LNCaP clone FGC (cell line): ENCODE results near the gene LRRC4.

ENCODE experiments used
- DNase-seq: peaks from one replicate; pipeline ENCODE4 v3.0.0-alpha.2; 2011; ENCODE audit warnings: low read depth
- H3K4me3 ChIP-seq: 2 replicates; pipeline ENCODE4 v1.5.1; 2011; ENCODE audit warnings: mild to moderate bottlenecking, low read depth, low read length, control low read depth
- TF ChIP-seq, protein P1 (sequence below): IDR thresholded peaks from 2 replicates; pipeline ENCODE4 v1.5.1; 2012; ENCODE audit warnings: mild to moderate bottlenecking; ENCODE audit not compliant: control insufficient read depth, insufficient read depth; ENCODE audit errors: extremely low read depth

Gene LRRC4

DNA sequence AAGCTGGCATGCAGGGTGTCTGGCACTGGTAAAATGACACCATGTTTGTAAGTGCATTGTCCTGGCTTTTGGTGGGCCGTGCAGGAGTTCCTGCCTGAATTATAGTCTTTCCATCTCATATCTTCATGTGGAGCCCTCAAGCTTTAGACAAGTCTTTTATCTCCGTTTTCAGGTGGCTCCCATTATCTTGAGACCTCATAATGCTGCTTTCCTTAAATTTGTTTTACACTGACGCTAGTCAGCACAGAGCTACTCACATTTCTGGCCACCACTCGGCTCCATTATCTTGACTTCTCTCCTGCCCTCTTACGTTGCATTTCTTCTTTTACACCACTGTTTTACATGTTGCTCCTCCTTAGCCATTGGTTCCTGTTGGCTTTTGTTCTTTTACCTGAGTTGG lies 37.2 kb downstream of the LRRC4 start:
- TF ChIP-seq, protein P1, sequence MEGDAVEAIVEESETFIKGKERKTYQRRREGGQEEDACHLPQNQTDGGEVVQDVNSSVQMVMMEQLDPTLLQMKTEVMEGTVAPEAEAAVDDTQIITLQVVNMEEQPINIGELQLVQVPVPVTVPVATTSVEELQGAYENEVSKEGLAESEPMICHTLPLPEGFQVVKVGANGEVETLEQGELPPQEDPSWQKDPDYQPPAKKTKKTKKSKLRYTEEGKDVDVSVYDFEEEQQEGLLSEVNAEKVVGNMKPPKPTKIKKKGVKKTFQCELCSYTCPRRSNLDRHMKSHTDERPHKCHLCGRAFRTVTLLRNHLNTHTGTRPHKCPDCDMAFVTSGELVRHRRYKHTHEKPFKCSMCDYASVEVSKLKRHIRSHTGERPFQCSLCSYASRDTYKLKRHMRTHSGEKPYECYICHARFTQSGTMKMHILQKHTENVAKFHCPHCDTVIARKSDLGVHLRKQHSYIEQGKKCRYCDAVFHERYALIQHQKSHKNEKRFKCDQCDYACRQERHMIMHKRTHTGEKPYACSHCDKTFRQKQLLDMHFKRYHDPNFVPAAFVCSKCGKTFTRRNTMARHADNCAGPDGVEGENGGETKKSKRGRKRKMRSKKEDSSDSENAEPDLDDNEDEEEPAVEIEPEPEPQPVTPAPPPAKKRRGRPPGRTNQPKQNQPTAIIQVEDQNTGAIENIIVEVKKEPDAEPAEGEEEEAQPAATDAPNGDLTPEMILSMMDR, result no peak
- DNase-seq, result no peak
- no peak overlapping the region for H3K4me3 ChIP-seq

DNA sequence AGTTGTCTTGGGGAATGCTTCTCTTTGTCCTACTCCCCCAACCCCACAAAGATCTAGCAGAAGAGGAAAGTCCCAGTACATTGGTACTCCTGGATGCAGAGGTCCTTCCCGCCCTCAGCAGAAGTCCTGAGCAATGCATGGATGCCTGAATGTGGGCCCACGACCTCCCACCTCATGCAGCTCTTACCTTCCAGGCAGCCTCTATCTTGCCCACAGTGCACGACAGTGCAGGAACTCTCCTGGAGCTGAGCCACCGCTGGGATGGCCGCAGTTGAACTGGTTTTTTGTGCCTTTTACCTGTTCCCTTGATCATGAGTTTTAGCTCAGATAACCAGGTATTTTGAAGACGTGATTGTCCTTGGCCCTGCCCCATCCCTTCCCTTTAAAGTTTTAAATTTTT lies 37.9 kb downstream of the LRRC4 start:
- TF ChIP-seq, protein P1, result no peak
- DNase-seq, result no peak

GRCh38 chr7:127988751-127989150 lies 42.5 kb downstream of the LRRC4 start:
- TF ChIP-seq, protein P1, result no peak
- no peak overlapping the region for H3K4me3 ChIP-seq
- DNase-seq, result no peak

More for the DNA sequence above, 37.9 kb downstream of the LRRC4 start:
- H3K4me3 ChIP-seq, result no peak overlapping the region

DNA sequence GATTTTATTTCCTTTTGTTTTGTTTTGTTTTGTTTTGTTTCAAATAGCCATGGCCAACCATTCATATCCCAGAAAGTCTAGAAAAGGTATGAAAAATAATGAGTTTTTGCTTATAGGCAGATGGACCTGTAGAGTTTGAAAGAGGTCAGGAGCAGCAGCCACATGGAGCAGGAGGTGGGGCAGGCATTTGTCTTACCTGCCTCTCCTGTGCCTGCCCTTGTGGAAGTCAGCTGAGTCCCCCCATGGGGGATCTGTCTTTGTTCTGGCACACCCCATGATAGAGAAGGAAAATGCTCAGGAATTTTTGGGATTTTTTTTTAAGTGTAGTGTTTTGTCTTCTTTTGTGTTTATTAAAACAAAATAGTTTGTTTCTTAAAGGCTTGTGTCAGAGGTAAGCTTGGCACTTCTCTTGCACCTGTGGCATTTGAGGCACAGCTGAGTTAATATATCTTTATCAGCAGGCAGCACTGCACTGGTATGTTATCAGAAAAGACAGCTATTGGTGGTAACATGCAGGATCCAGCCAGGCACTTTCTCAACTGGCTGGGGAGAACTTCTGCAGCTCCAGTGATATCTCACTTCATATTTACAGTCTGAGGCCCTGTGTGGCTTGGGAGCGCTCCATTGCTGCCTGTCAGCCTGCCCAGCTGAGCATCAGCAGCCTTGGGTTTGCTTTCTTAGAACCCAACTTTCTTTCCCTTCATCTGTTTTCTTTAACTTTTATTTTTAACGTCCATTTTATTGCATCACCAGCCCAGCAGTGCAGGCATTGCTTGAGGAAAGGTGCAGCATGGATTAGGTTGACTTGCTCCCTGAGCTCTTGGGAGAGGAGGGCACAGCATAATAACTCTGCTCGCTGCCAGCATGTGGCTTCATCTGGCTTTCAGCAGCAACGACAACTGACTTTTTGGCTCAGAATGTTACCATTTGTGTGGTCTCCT lies 44.4 kb downstream of the LRRC4 start:
- DNase-seq, result no peak
- H3K4me3 ChIP-seq, result no peak overlapping the region
- TF ChIP-seq, protein P1, result no peak

GRCh38 chr7:127983804-127984332 lies 47.4 kb downstream of the LRRC4 start:
- no peak overlapping the region for H3K4me3 ChIP-seq
- TF ChIP-seq, protein P1, result no peak
- no peak for DNase-seq

DNA sequence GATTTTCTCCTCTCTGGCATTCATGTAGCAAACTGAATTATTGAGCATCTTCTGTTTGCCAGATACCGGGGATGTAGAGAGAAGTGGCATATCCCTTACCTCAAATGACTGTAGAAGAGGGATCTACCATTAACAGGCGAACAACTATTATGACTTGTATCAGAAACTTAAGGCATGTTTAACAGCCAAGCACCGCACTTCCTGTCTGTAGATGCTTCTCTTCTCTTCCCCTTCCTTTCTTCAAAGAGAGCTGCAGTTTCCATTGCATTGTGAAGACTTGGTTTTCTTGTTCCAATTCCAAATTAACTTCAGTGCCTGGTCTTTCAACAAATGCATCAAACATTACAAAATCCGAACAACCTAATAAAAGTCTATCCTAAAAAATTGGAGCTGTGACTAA lies 49.3 kb downstream of the LRRC4 start:
- no peak overlapping the region for H3K4me3 ChIP-seq
- TF ChIP-seq, protein P1, result no peak
- DNase-seq, result no peak

- DNase-seq, result no peak
- TF ChIP-seq, protein P1, result no peak
- no peak overlapping the region for H3K4me3 ChIP-seq
Observed at GRCh38 chr7:127980901-127981300, 50.3 kb downstream of the LRRC4 start.
